Neural cell (in vitro differentiated cells): Measurements from ENCODE around the gene LCE3A. TPM values are rescaled to one million over a fixed set of nuclear protein-coding genes. Genes with fewer than 3 reads are reported as not detected.

Experiments
- polyA plus RNA-seq: library from polyadenylated mRNA; depleted of rRNA; stranded (reverse); fragments of >200 nt; gene quantifications from 2 replicates; pipeline ENCODE4 v1.2.3, GENCODE V29; 2014
- small RNA-seq, 3 experiments: library from RNA; depleted of rRNA; stranded (forward); fragments of <200 nt; gene quantifications; one replicate each; pipeline ENCODE3, GENCODE V24; 2012

The LCE3A gene
- polyA plus RNA-seq, 1 donor from 2014 or later = not detected

Small RNA genes lying within 50 kb of the gene (small RNA-seq; reads per million reads assigned to genes)
- gene LCE3A = 0 reads per million in 3 experiments
- 0 reads per million in 3 experiments for gene LCE3B

Other genes starting within 250 kb of the LCE3A start
- not detected in 2 replicates for gene CRNN, start 208.8 kb downstream of the LCE3A start, polyA plus RNA-seq
- gene LCE5A, start 112.3 kb downstream of the LCE3A start, polyA plus RNA-seq = not detected in 2 replicates
- not detected in 2 replicates for gene CRCT1, start 108.6 kb downstream of the LCE3A start, polyA plus RNA-seq
- gene LCE3E, start 56.3 kb downstream of the LCE3A start, polyA plus RNA-seq = not detected in 2 replicates
- gene LCE3D, start 42.6 kb downstream of the LCE3A start, polyA plus RNA-seq = not detected in 2 replicates
- not detected in 2 replicates for gene LCE3C, start 22.9 kb downstream of the LCE3A start, polyA plus RNA-seq
- gene LCE3B, start 9.3 kb downstream of the LCE3A start, polyA plus RNA-seq = not detected in 2 replicates
- gene LCE2D, start 40.3 kb upstream of the LCE3A start, polyA plus RNA-seq = not detected in 2 replicates
- not detected in 2 replicates for gene LCE2C, start 52.2 kb upstream of the LCE3A start, polyA plus RNA-seq
- gene LCE2B, start 63.0 kb upstream of the LCE3A start, polyA plus RNA-seq = not detected in 2 replicates
- not detected in 2 replicates for gene LCE2A, start 75.2 kb upstream of the LCE3A start, polyA plus RNA-seq
- not detected in 2 replicates for gene LCE4A, start 85.1 kb upstream of the LCE3A start, polyA plus RNA-seq
- not detected in 2 replicates for gene KPRP, start 134.9 kb upstream of the LCE3A start, polyA plus RNA-seq
- not detected in 2 replicates for gene LCE1F, start 152.0 kb upstream of the LCE3A start, polyA plus RNA-seq
- not detected in 2 replicates for gene LCE1E, start 163.2 kb upstream of the LCE3A start, polyA plus RNA-seq
- gene LCE1D, start 173.6 kb upstream of the LCE3A start, polyA plus RNA-seq = not detected in 2 replicates
- gene LCE1C, start 183.5 kb upstream of the LCE3A start, polyA plus RNA-seq = not detected in 2 replicates
- not detected in 2 replicates for gene LCE1B, start 188.9 kb upstream of the LCE3A start, polyA plus RNA-seq
- not detected in 2 replicates for gene LCE1A, start 204.4 kb upstream of the LCE3A start, polyA plus RNA-seq
- not detected in 2 replicates for gene LCE6A, start 219.8 kb upstream of the LCE3A start, polyA plus RNA-seq
- not detected in 2 replicates for gene LCE7A, start 236.9 kb upstream of the LCE3A start, polyA plus RNA-seq